ENCODE measurements around the gene DNAJC10. TPM values are rescaled to one million over a fixed set of nuclear protein-coding genes. Genes with fewer than 3 reads are reported as not detected.

DNAJC10 gene, protein sequence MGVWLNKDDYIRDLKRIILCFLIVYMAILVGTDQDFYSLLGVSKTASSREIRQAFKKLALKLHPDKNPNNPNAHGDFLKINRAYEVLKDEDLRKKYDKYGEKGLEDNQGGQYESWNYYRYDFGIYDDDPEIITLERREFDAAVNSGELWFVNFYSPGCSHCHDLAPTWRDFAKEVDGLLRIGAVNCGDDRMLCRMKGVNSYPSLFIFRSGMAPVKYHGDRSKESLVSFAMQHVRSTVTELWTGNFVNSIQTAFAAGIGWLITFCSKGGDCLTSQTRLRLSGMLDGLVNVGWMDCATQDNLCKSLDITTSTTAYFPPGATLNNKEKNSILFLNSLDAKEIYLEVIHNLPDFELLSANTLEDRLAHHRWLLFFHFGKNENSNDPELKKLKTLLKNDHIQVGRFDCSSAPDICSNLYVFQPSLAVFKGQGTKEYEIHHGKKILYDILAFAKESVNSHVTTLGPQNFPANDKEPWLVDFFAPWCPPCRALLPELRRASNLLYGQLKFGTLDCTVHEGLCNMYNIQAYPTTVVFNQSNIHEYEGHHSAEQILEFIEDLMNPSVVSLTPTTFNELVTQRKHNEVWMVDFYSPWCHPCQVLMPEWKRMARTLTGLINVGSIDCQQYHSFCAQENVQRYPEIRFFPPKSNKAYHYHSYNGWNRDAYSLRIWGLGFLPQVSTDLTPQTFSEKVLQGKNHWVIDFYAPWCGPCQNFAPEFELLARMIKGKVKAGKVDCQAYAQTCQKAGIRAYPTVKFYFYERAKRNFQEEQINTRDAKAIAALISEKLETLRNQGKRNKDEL
- 10 to 100 TPM; 39.5 to 52.9 (median 46.1) TPM for total RNA-seq
- total RNA-seq (2013) = 66.4 TPM
- total RNA-seq = 74.7 to 215 (median 111) reads per million in 29 experiments

GRCh38 chr2:182715892-182716649, at the start of gene DNAJC10:
Gene DNAJC10 (plus strand): TSS chr2:182716257. CDS start chr2:182718087, 1,830 bp downstream.
- DNase-seq (peak; percentile 68 to 89 (median 81)), ATAC-seq (replicated peaks in 1 of 4) (peak; percentile 89 to 92 (median 91))
- Histone ChIP-seq H3K4me3 (ENCODE audit: control insufficient read depth in 1 of 2, extremely low read depth in 1 of 2, low read length in 1 of 2) (peak within 1 kb of the TSS; percentile 78 to 79), H3K9me3 (no peaks in the 10 kb centered on the region), H3K36me3 (ENCODE audit: control insufficient read depth in 2 of 2, extremely low read depth in 1 of 2, insufficient read depth in 1 of 2, low read length in 1 of 2) (peaks cover 0 to 3% of the 10 kb centered on the region in 2 donors), H3K4me1 (ENCODE audit: control insufficient read depth in 1 of 2, extremely low read depth in 1 of 2, insufficient read depth in 2 of 2, low read length in 2 of 2) (peaks cover 3 to 16% of the 10 kb centered on the region in 2 experiments), H3K27me3 (replicated peaks in 1 of 2; ENCODE audit: control insufficient read depth in 2 of 2, extremely low read depth in 1 of 2, insufficient read depth in 2 of 2, low read length in 1 of 2) (no peaks in the 10 kb centered on the region), H3K27ac (ENCODE audit: low read length) (peak within 1 kb of the TSS; percentile 59)
- Mint-ChIP-seq H3K4me1 (peaks cover 0 to 11% (median 2%) of the 10 kb centered on the region in 3 donors), H3K27ac (no peak within 1 kb of the TSS), H3K27me3 (peaks cover under 1% of the 10 kb centered on the region in 2 donors), H3K4me3 (no peak within 1 kb of the TSS), H3K36me3 (peaks cover 3% of the 10 kb centered on the region), H3K9me3 (no peaks in the 10 kb centered on the region)
- under 1% methylated on average over 68 of the region's 69 CpGs for WGBS (ENCODE audit: insufficient coverage)
- ChIA-PET POLR2A (interaction anchor here in 1 of 2 donors (0.6 to 0.7 kb wide), 2 partner anchors 113 to 263 kb away, joined by 3 read pairs; no protein-coding TSS in a partner anchor), CTCF (interaction anchor here in 1 of 2 donors (0.6 to 1.6 kb wide), 5 partner anchors 18 to 868 kb away, joined by 3 to 4 read pairs (median 4); no protein-coding TSS in a partner anchor)

GRCh38 chr2:182666674-182667314, 49.3 kb upstream of the DNAJC10 start:
- Mint-ChIP-seq H3K36me3 (no peaks in the 10 kb centered on the region), H3K27ac (no peak overlapping the region), H3K27me3 (no peaks in the 10 kb centered on the region), H3K4me1 (no peaks in the 10 kb centered on the region), H3K4me3 (no peak overlapping the region), H3K9me3 (no peaks in the 10 kb centered on the region)
- no peak overlapping the region for H3K27ac ChIP-seq (ENCODE audit: low read length)
- H3K36me3 ChIP-seq (ENCODE audit: control insufficient read depth in 2 of 2, extremely low read depth in 1 of 2, insufficient read depth in 1 of 2, low read length in 1 of 2) = no peaks in the 10 kb centered on the region
- H3K4me3 ChIP-seq (ENCODE audit: control insufficient read depth in 1 of 2, extremely low read depth in 1 of 2, low read length in 1 of 2) = no peak overlapping the region
- CTCF ChIA-PET = interaction anchor here (0.5 to 2.3 kb wide), 14 partner anchors 9 to 428 kb away, joined by 3 to 35 read pairs (median 4); partner anchors contain the start of gene DNAJC10 (in 1 of the 2)
- H3K4me1 ChIP-seq (ENCODE audit: control insufficient read depth in 1 of 2, extremely low read depth in 1 of 2, insufficient read depth in 2 of 2, low read length in 2 of 2) = no peaks in the 10 kb centered on the region
- peak in 5 of 35 experiments; percentile 2 to 61 (median 10) for DNase-seq
- peaks cover 0 to 2% of the 10 kb centered on the region in 2 experiments for H3K27me3 ChIP-seq (replicated peaks in 1 of 2; ENCODE audit: control insufficient read depth in 2 of 2, extremely low read depth in 1 of 2, insufficient read depth in 2 of 2, low read length in 1 of 2)
- ATAC-seq (replicated peaks in 1 of 4) = peak; percentile 50 to 61 (median 58)
- H3K9me3 ChIP-seq = no peaks in the 10 kb centered on the region
- no CpG with 5 or more reads among the region's 1 CpG for WGBS (ENCODE audit: insufficient coverage)
- POLR2A ChIA-PET = no interaction called here

GRCh38 chr2:182667315-182667695, 48.8 kb upstream of the DNAJC10 start:
- Mint-ChIP-seq H3K27ac (no peak overlapping the region), H3K4me3 (no peak overlapping the region), H3K36me3 (no peaks in the 10 kb centered on the region), H3K9me3 (no peaks in the 10 kb centered on the region), H3K27me3 (no peaks in the 10 kb centered on the region), H3K4me1 (no peaks in the 10 kb centered on the region)
- H3K36me3 ChIP-seq (ENCODE audit: control insufficient read depth in 2 of 2, extremely low read depth in 1 of 2, insufficient read depth in 1 of 2, low read length in 1 of 2) = no peaks in the 10 kb centered on the region
- peaks cover 0 to 2% of the 10 kb centered on the region in 2 experiments for H3K27me3 ChIP-seq (replicated peaks in 1 of 2; ENCODE audit: control insufficient read depth in 2 of 2, extremely low read depth in 1 of 2, insufficient read depth in 2 of 2, low read length in 1 of 2)
- DNase-seq (no peak), ATAC-seq (replicated peaks in 1 of 4) (no peak)
- H3K9me3 ChIP-seq = no peaks in the 10 kb centered on the region
- H3K27ac ChIP-seq (ENCODE audit: low read length) = no peak overlapping the region
- H3K4me3 ChIP-seq (ENCODE audit: control insufficient read depth in 1 of 2, extremely low read depth in 1 of 2, low read length in 1 of 2) = no peak overlapping the region
- WGBS (ENCODE audit: insufficient coverage) = no CpG with 5 or more reads among the region's 1 CpG
- POLR2A ChIA-PET = no interaction called here
- H3K4me1 ChIP-seq (ENCODE audit: control insufficient read depth in 1 of 2, extremely low read depth in 1 of 2, insufficient read depth in 2 of 2, low read length in 2 of 2) = no peaks in the 10 kb centered on the region
- CTCF ChIA-PET = interaction anchor here (0.5 to 2.3 kb wide), 9 partner anchors 9 to 427 kb away, joined by 3 to 35 read pairs (median 6); no protein-coding TSS in a partner anchor

DNA sequence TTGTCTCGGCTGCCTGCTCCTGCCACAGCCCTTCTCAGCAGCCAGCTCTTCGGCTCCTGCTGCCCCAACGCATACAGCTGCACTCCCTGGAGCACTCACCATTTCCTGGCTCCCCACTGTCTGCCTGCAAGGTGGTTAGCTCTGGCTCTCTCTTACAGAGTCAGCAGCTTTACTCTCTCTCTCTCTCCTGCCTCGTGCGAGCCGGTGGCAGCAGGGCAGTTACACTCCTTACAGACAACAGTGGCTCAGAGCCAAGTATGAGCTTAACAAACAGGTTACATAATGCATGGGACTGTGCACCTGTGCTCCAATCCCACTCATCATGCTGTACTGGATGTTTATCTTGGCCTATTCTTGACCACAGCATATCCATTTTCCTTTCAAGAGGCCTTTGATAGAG, 47.4 kb upstream of the DNAJC10 start:
- POLR2A ChIA-PET = interaction anchor here in 1 of 2 donors (0.6 kb wide), 1 partner anchor 234 kb away, joined by 3 read pairs; no protein-coding TSS in a partner anchor
- Histone ChIP-seq H3K9me3 (no peaks in the 10 kb centered on the region), H3K4me1 (ENCODE audit: control insufficient read depth in 1 of 2, extremely low read depth in 1 of 2, insufficient read depth in 2 of 2, low read length in 2 of 2) (no peaks in the 10 kb centered on the region), H3K27ac (ENCODE audit: low read length) (no peak overlapping the region), H3K36me3 (ENCODE audit: control insufficient read depth in 2 of 2, extremely low read depth in 1 of 2, insufficient read depth in 1 of 2, low read length in 1 of 2) (no peaks in the 10 kb centered on the region), H3K27me3 (replicated peaks in 1 of 2; ENCODE audit: control insufficient read depth in 2 of 2, extremely low read depth in 1 of 2, insufficient read depth in 2 of 2, low read length in 1 of 2) (peaks cover 0 to 2% of the 10 kb centered on the region in 2 experiments), H3K4me3 (ENCODE audit: control insufficient read depth in 1 of 2, extremely low read depth in 1 of 2, low read length in 1 of 2) (no peak overlapping the region)
- no peaks in the 10 kb centered on the region for H3K27me3 Mint-ChIP-seq
- no peak for ATAC-seq (replicated peaks in 1 of 4)
- H3K4me1 Mint-ChIP-seq = no peaks in the 10 kb centered on the region
- 69% methylated on average over 6 of the region's 6 CpGs for WGBS (ENCODE audit: insufficient coverage)
- no peaks in the 10 kb centered on the region for H3K9me3 Mint-ChIP-seq
- DNase-seq = no peak
- no peaks in the 10 kb centered on the region for H3K36me3 Mint-ChIP-seq
- H3K4me3 Mint-ChIP-seq = no peak overlapping the region
- no peak overlapping the region for H3K27ac Mint-ChIP-seq
- CTCF ChIA-PET = interaction anchor here (0.7 to 1.5 kb wide), 4 partner anchors 15 to 482 kb away, joined by 3 to 6 read pairs (median 4); no protein-coding TSS in a partner anchor

GRCh38 chr2:182672466-182673165, 43.4 kb upstream of the DNAJC10 start:
- ChIA-PET CTCF (no interaction called here), POLR2A (no interaction called here)
- Histone ChIP-seq H3K36me3 (ENCODE audit: control insufficient read depth in 2 of 2, extremely low read depth in 1 of 2, insufficient read depth in 1 of 2, low read length in 1 of 2) (no peaks in the 10 kb centered on the region), H3K9me3 (no peaks in the 10 kb centered on the region), H3K27me3 (replicated peaks in 1 of 2; ENCODE audit: control insufficient read depth in 2 of 2, extremely low read depth in 1 of 2, insufficient read depth in 2 of 2, low read length in 1 of 2) (peaks cover 0 to 2% of the 10 kb centered on the region in 2 experiments), H3K4me3 (ENCODE audit: control insufficient read depth in 1 of 2, extremely low read depth in 1 of 2, low read length in 1 of 2) (no peak overlapping the region), H3K27ac (ENCODE audit: low read length) (no peak overlapping the region), H3K4me1 (ENCODE audit: control insufficient read depth in 1 of 2, extremely low read depth in 1 of 2, insufficient read depth in 2 of 2, low read length in 2 of 2) (no peaks in the 10 kb centered on the region)
- Mint-ChIP-seq H3K4me1 (no peaks in the 10 kb centered on the region), H3K4me3 (no peak overlapping the region), H3K36me3 (no peaks in the 10 kb centered on the region), H3K27ac (no peak overlapping the region), H3K27me3 (peaks cover 14 to 19% of the 10 kb centered on the region in 2 donors), H3K9me3 (peaks cover 0 to 6% (median 0%) of the 10 kb centered on the region in 3 donors)
- ATAC-seq (replicated peaks in 1 of 4) = no peak
- 87% methylated on average over 5 of the region's 6 CpGs for WGBS (ENCODE audit: insufficient coverage)
- DNase-seq = no peak
